GOT3 (cell line): ENCODE measurements around the gene TGFBR3L.
"Not testable (repeated sequence)": the region's sequence is repeated elsewhere in the genome, so short reads cannot be mapped to it uniquely, and the experiment has no call there.

ENCODE experiments used
- DNase-seq: peaks from one replicate; lab custom pipeline; 2025; ENCODE audit warnings: mixed read lengths; lab: John Stamatoyannopoulos, UW

Gene TGFBR3L

GRCh38 chr19:7928334-7928706 lies 13.7 kb downstream of the TGFBR3L start:
- DNase-seq: no peak

DNA sequence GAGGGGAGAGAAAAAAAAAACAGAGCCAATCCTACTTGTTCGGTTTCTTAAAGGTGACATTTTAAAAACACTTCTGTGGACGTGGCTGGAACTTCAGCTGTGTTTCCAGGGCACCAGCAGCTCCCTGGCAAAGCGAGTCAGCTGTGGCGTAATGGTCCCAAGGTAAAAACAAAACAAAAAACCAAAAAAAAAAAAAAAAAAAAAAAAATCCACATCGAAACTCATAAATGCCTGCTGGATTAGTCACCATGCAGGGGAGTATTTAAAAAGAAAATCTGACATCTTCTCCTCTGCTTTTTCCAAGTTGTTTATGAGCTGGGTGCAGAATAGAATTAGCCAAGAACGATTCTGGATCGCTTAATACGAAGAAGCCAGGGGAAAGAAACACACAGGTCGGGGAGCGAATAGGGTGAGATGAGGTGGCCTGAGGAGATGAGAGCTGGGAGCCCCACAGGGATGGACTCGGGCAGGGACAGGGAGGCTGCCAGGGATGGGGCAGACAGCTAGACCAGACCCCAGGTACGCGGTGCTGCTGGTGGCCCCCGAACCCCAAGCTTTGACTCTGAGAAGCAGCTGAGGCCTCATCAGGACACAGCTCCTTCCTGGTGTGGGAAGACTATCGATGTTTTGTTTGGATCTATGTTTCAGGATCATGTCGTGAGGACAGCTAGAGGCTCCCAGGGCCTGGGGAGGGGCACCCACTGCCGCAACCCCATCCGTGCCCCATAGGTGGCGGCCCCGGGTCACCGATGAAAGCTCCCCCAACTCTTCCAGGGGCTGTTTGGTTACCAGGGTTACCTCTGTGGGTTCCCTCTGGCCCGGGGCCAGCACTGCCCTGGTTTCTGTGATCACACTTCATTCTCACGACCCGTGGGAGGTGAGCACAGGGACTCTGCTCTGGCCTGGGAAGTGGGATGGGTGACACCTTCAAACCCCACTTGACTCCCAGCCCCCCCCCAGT lies 14.4 kb downstream of the TGFBR3L start:
- DNase-seq: no peak

DNA sequence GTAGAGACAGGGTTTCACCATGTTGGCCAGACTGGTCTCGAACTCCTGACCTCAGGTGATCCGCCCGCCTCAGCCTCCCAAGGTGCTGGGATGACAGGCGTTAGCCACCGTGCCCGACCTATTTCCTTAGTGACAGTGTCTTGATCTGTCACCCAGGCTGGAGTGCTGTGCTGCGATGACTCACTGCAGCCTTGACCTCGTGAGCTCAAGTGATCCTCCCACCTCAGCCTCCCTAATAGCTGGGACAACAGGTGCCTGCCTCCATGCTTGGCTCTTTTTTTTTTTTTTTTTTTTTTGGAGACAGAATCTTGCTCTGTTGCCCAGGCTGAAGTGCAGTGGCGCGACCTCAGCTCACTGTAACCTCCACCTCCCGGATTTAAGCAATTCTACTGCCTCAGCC lies 15.4 kb downstream of the TGFBR3L start:
- not testable (repeated sequence) for DNase-seq

GRCh38 chr19:7930765-7931164 lies 16.1 kb downstream of the TGFBR3L start:
- DNase-seq: no peak

GRCh38 chr19:7931221-7932061 lies 16.8 kb downstream of the TGFBR3L start:
- no peak for DNase-seq

GRCh38 chr19:7932276-7932929 lies 17.8 kb downstream of the TGFBR3L start:
- DNase-seq: no peak

DNA sequence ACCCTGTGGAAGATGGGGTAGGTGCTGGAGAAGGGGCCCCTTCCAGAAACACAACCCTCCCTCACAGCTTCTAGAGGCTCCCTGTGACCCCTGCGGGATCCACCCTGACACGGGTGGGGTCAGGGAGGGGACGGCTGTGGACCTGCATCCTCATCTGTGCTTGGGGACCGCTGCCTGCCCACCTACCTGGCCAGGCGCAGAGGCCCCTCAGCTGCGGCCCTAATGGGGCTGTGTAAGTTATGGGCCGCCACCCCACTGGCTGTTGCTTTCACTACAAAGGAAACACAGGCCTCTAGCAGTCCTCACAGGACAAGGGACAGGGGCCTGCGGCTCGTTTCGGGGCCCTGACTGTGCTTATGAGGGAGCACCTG lies 18.3 kb downstream of the TGFBR3L start:
- no peak for DNase-seq

- DNase-seq: no peak
Observed at GRCh38 chr19:7933411-7933810, 18.8 kb downstream of the TGFBR3L start.

DNA sequence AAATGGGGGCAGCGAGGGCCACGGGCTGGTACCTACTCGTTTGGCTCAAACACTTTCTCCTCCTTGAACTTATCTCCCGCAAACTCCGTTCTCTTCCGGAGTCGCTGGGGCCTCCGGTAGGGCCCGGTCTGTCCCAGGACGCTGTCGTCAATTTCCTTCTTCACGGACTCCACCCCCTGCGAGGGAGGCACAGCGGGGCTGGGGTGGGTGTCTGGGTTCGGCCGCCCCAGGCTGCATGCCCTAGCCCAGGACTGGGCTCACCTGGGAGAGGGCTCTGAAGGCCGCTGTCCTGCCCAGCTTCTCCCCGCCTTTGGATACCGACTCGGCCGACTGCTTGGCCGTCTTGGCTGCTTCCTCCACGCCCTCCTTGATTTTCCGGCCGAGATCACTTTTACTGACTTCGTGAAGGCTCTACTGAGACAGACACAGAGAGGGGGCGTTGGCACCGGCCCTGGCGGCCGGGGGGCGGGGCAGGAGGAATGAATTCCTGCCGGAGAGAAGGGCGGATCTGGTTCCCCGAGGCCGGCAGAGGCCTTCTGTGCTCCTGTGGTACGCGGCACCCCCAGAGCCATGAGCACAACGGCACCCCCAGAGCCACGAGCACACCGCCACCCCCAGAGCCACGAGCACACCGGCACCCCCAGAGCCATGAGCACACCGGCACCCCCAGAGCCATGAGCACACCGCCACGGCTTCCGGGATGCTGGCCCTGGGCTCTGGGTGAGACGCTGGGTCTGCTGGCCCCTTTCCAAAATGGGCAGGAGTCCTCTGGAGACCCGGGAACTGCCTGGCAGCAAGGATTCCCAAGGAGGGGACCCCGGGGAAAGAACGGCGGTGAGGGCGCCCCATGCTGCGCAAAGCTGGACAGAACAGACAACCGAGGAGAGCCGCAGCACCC lies 19.4 kb downstream of the TGFBR3L start:
- no peak for DNase-seq

DNA sequence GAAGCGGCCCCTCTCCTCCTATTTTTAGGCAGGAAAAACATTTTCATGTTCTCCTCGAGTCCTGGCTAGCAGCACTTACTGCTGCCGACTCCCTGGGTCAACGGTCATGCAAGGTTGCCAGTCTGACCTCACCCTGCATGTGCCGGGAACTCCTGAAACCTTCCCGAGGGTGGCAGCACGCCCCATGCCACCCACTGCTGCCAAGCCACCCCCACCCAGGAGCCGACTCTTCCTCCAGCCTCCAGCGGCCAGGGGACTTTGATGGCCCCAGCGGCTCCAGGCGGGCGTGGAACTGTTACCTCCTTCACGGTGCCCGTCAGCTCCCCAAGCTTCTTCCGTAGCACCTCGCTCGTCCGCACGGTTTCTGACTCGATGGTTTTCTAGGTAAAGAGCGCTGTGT lies 20.1 kb downstream of the TGFBR3L start:
- no peak for DNase-seq

GRCh38 chr19:7940841-7941240 lies 26.2 kb downstream of the TGFBR3L start:
- DNase-seq: no peak

DNA sequence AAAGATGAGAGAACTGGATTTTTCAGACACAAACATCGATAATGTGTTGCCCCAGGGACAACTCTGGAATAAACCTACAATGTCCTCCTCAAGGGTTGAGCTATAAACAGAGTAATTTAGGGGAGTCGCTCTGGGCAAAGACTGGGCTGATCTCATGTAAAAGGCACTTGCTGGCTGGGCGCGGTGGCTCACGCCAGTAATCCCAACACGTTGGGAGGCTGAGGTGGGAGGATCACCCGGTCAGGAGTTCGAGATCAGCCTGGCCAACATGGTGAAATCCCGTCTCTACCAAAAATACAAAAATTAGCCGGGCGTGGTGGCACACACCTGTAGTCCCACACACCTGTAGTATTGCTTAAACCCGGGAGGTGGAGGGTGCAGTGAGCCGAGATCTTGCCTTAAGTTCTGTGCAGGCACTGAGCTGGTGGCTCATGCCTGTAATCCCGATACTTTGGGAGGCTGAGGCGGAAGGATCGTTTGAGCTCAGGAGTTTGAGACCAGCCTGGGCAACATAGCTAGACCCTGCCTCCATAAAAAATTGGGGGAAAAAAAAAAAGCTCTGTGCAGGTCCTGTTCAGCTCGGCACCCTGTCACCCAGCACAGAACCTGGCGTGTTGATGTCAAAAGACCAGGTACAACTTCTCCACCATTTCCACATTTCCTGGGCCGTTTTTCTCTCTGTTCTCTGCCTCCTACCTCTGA lies 27.4 kb downstream of the TGFBR3L start:
- DNase-seq: no peak

GRCh38 chr19:7942981-7943443 lies 28.4 kb downstream of the TGFBR3L start:
- DNase-seq: no peak

- peak; percentile 97 for DNase-seq
Observed at GRCh38 chr19:7943444-7944176, 29.0 kb downstream of the TGFBR3L start, which contains the start of gene TIMM44. TIMM44 (minus strand) TSS chr19:7943666; CDS start chr19:7943651, 15 bp downstream.

DNA sequence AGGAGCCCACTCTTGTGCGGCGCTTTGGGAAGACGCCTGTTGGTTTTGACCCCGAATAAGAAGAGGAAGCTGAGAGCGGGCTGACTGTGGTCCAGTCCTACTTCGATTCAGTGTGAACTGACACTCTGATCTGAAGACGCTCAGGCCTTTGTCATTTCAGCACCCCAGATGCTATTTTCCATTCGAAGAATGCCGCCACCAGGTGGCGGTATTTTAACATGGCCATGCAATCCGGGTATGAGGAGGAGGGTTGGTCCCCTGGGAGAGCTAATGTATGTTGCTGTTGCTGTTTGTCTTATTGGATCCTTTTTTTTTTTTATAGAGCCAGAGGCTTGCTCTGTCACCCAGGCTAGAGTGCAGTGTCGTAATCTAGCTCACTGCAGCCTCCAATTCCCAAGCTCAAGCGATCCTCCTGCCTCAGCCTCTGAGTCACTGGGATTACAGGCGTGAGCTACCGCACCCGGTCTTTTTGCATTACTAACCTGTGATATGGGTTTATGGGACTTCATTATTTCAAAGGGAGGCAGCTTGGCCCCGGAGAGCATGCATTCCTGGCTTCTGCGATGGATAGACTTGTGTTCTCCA lies 29.6 kb downstream of the TGFBR3L start:
- DNase-seq: peak; percentile 54

DNA sequence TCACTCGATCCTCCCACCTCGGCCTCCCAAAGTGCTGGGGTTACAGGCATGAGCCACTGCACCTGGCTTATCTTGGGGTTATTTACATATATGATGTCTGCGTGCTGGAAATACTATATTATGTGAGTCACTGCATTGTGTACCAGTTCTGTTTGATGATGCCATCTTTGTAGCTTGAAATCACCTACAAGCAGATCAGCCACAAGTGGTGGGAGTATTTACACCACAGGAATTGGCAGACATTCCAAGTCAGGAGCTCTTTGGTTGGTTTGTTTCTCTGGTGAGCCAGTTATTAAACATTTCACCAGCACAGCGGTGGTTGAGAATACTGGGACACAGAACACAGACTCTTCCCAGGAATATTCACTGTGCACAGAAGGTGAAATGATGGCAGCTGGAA lies 33.3 kb downstream of the TGFBR3L start:
- DNase-seq: no peak

DNA sequence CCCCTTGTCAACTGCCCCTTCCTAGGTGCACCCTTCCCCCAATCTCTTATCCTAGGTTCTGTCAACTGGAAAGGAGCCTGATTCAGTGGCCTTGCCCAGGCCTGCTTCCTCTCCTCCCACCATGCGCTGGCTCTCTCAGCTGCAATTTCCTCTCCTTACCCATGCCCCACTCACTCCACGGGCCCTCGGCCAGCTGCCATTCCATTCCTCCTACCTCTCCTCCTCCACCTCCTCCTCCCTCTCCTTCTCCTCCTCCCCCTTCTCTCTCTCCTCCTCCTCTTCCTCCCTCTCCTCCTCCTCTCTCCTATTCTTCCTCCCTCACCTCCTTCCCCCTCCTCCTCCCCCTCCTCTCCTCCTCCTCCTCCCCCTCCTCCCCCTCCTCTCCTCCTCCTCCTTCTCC lies 38.4 kb downstream of the TGFBR3L start:
- DNase-seq: no peak

DNA sequence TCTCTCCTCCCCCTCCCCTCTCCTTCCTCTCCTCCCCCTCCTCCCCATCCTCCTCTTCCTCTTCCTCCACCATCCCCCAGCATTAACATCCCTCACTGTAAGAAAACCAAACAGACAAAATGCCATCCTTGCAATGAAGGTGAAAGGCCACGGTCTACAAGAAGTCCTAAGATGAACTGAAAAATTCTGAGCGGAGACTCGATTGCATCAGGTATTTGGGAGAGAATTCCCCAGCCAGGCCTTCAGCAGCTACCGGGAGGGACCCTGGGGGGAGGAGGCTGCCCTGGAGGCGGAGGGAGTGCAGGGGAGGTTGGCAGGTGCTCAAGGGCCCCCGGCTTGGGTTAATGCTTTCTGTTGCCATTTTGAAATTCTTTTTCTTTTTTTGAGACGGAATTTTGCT lies 38.9 kb downstream of the TGFBR3L start:
- no peak for DNase-seq

DNA sequence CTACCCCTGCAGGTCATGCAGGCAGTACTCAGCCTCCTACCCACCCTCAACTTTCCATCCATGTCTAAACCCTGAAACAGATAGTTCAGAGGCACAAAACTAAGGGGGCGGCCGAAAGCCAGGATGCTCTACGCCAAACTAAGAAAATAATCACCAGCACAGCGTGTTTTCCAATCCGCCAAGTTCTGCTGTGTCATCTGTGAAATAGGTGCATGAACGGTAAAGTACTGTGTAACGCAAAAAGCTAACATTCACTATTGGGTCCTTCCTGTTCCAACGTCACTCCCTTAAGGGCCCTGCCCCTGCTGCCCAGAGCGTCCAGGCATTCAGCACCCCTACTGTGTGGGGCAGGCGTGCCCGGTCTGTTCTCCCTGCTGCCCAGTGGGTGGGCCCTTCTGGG lies 41.1 kb downstream of the TGFBR3L start:
- DNase-seq: no peak
